GM12892 (cell line): ENCODE measurements around the gene MYH2.

Experiments used
- POLR2A ChIP-seq: IDR thresholded peaks from 2 replicates; pipeline ENCODE4 v1.6.1; 2011; ENCODE audit warnings: low read depth, low read length, control low read depth
- POLR2AphosphoS5 ChIP-seq: IDR thresholded peaks from 2 replicates; pipeline ENCODE4 v1.6.1; 2011; ENCODE audit warnings: low read depth, low read length, control low read depth
- TAF1 ChIP-seq: IDR thresholded peaks from 2 replicates; pipeline ENCODE4 v1.6.1; 2011; ENCODE audit warnings: low read depth, mild to moderate bottlenecking, control low read depth, low read length, borderline replicate concordance

GRCh38 chr17:10550014-10550413 lies 556 bp upstream of the MYH2 start:
- TF ChIP-seq POLR2A, result no peak
- no peak for TF ChIP-seq TAF1
- TF ChIP-seq POLR2AphosphoS5, result no peak
